GM19023 (cell line): Measurements from ENCODE around the gene PLOD2.

Experiments used
- ATAC-seq: cut with Tn5 transposase; IDR thresholded peaks from one replicate; pipeline ENCODE4 v1.9.1; 2021; ENCODE audit warnings: mild to moderate bottlenecking, moderate library complexity; ENCODE audit not compliant: unreplicated experiment

The PLOD2 gene

DNA sequence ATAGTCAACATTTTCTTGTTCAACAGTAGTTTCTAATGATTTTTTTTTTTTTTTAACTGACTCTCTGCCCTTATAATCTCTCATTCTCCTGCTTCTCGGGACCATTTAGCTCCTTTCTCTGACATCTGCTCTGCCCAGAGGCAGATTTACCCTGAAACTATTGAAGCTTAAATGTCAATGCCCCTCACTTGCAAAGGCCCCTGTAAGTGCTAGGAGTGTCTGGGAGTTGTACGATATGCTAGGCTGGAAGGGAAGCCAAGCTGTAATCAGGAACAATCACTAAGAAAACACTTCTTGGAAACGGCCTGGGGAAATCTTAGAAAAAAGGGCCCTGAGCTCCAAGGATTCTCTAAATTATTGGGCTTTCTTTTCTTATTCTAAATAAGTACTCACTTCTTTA lies 5.8 kb upstream of the PLOD2 start:
- no peak for ATAC-seq

DNA sequence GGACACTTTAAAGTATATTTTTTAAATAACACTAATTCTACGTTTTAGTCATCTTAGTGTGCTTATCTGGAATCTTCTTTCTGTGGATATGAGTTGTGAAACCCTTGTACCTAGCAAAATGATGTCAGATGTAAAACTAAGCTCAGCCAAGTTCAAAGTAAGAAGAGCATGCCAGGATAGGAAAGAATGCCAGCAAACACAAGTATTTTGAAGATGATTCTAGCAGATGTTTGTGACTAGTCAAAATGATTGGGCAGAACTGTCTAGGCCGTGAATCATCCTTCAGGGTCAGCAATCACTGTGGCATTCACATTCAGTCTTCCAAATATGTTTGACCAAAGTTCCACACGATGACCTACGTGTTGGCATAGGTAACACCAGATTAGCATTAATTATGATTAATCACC lies 5.4 kb upstream of the PLOD2 start:
- ATAC-seq, result no peak

DNA sequence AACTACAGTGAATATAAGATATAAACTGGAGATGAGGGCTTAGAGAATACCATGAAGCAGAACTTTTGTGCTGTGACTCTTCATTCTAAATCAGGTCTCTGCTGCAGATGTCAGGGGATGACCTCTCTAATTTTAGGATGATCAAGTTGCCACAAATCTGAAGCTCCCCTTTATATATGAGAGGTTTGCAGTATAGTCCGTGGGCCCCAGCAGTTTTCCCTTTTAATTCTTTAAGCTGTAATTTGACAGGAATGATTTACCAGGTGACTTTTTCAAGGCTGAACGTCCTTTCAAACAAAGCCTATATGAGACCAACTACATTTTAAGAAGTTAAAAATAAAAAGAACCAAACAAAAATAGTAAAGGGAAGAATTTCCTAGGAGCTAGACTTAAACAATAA lies 4.9 kb upstream of the PLOD2 start:
- no peak for ATAC-seq

DNA sequence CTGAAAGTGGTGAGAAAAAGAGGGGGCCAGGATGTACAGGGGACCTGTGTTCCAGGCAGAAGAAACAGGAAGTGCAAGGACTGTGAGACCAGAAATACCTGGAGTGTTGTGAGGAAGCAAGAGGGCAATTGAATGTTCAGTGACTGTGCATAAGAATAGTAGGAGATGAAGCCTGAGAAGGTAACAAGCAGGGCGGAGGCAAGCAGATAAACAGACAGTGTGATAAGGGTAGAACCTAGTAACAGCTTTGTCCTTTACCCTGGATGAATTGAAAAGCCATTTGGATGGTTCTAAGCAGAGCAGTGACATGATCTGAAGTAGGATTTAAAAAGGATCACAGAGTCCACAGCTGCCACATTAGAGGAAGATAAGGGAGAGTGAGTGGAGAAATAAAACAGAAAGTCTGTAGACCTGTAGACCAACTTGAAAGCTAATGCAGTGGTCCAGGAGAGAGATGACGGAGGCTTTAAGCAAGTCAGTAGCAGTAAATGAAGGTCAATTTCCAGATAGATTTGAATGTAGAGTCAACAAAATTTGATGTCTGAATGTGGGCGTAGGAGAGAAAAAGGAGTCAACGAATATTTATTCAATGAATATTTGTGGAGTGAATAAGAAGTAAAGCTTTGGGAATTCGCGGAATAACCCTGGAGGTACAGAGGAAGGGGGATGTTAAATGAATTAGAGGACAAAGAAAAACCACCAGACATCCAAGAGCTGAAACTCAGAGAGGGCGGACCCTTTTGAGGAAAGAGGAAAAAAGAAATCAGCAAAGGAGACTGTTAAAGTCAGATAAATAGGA lies 4.2 kb upstream of the PLOD2 start:
- no peak for ATAC-seq

DNA sequence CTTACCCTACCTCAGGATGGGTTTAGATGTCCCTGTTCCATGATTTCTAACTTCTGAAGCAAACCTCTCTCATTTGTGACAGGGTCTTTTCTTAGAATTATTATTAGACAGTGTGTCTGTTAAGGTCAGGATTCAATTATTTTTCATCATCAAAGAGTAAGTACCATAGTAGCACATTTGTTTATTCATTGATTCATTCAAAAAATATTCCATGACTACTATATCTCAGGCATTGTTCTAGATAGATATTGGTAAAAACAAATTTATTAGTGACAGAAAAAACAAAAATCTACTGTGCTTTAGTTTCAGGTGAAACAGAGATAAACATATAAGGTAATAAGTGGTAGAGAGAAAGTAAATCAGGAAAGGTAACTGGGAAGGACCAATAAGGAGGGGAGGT lies 3.5 kb upstream of the PLOD2 start:
- ATAC-seq, result no peak

DNA sequence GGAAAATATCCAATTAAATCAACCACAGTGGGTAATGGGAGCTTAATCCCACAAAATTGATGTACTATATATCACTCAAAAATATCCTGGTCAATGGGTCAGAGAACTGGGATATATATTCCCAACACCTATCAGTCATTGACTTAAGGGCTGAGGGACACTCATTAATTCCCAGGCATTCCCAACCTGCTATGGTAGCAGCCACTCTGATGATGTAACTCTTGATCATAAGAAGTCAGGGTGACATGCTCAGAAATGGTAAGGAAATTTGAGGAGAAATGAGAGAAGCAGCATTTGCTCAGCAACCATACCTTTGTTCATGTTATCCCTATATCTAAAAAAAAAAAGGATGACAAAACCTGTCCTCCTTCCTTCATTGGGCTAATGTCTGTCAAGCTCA lies 3.1 kb upstream of the PLOD2 start:
- ATAC-seq, result no peak

DNA sequence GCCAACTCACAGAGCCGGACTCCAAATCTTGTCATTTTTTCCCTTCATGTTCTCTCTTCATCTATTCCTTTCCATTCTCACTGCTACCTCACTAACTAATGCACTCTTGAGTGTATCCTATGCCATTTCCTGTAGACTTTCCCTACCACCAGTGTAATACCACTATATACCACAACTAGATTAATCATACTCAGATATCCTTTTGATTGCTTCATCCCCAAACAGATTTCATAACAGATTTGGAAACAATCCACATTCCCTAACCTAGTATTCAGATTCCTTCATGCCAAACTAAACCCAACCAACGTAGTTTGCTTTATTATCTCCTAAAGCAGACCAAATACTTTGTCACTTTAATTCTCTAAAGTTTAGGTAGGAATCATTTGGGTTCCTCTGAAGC lies 2.6 kb upstream of the PLOD2 start:
- no peak for ATAC-seq

DNA sequence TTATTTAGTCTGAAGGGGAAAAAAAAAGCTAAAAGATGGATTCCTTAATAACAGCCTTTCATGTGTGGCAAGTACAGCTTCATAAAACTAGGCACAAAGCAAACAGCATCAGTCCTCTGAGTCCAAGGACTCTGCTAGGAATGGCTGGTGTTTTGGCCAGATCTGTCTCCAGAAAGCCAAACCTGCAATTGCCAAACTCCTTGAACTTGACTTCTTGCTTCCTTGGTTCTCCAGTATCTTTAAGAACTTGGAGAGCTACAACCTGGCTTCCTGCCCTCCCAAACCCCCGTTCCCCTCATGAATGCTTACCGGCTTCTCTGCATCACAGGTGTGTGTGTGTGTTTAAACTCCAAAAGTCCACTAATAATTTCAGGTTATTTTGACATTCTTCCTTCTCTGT lies 1.6 kb upstream of the PLOD2 start:
- no peak for ATAC-seq

DNA sequence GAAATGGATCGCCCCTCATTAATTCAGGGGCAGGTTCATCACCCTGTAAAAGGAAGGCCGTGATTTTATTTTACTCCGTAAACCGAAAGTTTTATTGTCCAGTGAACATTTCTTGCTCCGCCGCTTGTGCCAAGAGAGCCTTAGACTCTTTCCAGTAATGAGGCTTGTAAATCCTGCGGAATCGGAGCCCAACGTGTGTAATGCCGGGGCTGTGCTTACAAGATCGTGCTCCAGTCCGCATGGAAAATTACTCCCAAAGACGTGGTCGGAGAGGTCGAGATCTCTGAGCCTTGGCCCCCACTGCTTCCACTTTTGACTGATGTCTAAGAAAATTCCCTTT lies 649 bp upstream of the PLOD2 start:
- ATAC-seq, result no peak

DNA sequence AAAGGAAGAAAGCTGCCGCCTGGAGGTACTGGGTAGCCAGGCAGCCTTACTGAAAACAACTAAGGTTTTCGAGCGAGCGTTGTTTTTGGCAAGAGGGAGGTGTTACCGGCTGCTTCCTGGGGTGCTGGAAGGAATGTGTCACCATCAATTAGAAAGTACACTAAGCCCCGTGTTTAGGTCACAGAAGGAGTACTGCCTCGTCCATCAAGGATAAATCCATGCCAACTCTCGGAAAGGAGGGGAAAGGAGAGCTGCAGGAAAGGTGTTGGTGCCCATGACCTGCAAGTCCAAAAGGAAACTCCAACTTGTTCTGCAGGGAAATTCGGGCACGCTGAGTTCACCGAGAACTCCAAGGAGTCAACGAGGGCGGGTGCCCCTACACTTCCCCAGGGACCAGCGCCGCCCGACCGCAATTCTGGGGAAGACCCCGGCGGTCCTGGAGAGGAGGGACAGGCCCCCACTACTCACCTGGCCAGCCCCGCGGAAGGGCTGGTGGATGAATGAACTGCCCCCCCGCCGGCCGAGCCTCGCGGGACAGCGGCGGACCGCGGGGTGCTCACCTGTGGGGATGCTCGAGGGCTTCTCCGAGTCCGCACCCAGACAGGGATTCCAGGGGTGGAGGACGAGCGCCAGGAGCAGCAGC lies 542 bp downstream of the PLOD2 start:
- peak; percentile 27 for ATAC-seq

DNA sequence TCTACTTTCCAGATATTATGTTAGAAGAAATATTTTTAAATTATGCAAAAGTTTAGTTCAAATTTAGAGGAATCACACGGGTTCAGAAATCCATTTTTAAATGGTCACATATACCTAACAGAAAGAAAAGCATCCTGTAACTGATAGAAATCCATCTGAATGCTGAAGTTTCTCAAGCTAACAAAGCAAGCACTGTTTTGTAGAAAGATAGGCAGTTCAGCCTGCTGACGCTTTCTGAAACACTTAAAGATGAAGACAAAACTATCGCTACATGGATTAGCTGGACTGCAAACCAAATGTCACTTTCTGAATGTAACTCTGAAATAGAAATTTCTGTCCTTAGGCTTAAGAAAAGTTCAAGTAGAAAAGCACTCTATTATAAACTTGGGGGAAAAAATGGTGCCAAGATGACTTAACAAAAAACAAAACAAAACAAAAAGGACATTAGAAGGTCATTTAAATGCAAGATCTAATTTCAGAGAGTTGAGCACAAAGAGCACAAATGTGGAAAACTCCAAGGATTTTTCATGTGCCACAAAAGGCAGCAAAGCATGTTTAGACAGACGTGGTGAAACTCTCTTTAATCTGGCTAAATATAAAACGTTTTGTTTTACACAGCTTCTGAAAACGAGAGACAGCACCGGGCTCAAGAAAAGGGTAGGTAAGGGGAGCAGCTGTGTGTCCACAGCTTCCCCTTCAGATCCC lies 1.2 kb downstream of the PLOD2 start:
- no peak for ATAC-seq

DNA sequence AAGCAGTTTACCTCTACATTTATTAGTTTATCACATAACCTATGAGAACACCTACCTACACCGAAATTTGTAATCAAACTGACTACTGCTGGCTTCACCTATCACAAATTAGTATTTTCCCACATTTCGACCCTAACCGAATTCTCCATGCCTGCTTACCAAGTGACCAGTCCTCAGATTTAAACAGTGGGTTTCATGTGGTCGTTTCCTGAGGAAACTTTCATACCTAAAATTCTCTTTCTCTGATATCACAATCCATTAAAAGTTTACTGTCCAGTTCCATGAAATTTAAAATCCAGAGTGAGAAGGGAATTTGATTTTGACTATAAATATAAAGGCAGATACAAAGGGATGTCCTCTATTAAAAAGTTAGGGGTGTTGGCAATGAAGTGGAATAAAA lies 1.9 kb downstream of the PLOD2 start:
- no peak for ATAC-seq

DNA sequence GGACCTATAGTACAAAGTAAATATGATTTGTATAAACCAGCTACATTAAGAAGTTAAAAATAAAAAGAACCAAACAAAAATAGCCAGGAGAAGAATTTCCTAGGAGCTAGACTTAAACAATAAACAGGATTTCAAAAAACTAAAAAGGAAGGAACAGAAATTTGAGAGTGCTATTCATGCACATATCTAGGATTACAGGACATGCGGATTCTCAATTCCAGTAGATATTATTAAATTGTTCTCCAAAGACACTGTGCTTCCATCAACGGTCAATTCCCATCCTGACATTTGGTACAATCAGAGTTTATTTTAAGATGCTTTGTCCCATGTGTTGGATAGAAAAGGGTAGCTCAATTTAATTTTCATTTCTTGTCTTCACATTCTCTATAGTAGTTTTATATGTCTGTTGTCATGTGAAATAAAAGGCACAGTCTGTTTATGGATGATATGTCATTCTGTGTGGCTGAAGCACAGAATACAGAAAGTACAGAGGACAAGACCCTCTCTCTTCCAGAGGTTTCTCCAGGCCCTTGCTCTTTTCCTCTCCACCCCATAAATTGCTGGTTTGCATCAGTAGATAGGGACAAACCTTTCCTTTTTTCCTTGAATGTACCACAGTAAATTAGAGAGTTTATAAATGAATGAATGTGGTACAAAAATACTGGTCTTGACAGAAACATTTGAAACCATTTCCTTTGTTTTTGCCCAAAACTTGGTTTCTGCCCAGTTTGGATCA lies 3.5 kb downstream of the PLOD2 start:
- ATAC-seq, result no peak

DNA sequence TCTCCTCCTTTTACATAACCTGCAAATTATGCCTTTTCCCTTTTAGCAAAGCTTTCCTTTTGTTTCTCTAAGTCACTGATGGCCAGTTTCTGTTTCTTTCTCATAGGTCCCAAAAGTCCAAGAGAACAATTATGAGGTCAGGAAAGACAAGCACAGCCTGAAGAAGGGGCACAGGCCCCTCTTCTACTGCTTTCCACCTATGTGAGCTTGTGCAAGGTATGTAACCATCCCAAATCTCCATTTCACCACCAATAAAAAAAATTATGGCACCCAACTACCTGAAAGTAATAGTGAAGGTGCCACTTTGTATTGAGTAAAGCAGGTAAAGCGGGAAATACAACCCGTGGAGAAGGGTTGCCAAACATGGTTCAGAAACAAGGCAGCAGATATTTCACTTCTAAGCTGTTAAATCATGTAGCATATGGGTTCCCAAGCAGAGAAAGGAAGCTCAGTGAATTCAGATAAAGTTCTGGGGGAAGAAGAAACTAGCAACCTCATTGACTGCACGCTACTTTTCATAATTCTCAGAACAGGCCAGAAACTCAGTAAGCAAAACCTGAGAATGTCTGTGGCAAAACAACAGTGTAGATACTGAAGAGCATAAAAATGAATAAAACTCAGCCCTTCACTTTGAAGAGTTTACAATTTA lies 4.2 kb downstream of the PLOD2 start:
- no peak for ATAC-seq

DNA sequence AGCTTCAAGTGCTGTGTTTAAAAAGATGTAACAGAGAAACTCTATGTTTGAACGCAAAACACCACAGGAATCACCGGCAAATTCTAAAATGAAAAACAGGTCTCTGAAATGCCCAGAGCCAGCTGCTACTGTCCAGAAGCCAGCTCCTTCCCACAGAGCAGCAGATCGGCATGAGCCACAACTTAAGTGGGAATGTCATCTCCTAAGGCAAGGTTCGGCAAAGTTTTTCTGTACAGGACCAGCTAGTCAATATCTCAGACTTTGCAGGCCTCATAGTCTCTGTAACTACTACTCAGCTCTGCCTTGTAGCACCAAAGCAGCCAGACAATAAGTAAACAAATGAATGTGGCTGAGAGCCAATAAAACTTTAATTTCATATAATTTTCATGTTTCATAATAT lies 4.9 kb downstream of the PLOD2 start:
- no peak for ATAC-seq

DNA sequence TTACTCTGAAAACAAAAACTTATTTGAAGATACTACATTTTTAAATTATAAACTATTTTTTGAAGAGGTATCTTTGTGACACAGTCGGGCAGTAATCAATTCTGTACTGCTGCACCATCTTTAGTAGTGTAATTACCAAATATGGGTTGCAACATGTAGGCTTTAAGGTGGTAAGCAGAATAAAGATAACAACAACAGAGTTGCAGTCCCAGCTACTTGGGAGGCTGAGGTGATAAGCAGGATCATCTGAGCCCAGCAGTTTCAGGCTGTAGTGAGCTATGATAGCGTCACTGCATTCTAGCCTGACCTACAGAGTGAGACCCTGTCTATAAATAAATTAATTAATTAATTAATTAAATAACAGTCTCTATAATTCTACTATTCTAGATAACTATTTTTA lies 6.0 kb downstream of the PLOD2 start:
- no peak for ATAC-seq

DNA sequence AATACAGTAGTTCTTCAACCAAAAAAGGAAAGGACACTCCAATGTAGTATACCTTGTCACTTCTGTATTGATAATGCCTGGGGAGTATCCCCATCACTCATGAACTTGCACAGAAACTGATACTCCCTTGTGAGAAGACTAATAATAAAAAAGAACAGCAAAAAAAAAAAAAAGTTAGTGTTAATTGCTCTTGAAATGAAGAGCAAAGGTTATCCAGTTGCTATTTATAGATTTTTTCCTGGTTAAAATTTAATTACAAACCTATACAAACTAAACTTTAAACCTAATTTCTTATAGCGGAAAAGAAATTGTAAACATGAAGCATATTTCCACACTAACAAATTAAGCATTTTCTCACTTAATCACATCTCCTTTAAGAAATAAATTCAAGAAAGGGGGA lies 6.7 kb downstream of the PLOD2 start:
- ATAC-seq, result no peak

DNA sequence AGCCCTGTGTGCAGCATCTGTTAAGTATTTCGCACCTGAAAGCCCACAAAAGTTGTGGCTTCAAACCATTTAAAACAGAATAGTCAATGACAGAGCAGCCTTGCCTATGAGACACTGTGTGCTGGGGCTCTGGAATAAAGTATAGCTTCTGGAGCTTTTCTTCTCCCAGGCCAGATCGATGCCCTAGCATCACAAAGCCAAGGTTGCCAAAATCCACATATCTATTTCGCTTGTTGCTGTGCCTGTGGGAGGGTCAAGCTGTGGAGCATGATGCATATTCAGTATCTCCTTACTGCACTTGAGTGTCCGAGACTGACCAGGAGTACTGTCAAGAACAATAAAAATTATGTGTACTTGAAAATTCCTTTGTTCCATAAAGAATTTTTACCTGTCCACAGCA lies 7.6 kb downstream of the PLOD2 start:
- ATAC-seq, result no peak

DNA sequence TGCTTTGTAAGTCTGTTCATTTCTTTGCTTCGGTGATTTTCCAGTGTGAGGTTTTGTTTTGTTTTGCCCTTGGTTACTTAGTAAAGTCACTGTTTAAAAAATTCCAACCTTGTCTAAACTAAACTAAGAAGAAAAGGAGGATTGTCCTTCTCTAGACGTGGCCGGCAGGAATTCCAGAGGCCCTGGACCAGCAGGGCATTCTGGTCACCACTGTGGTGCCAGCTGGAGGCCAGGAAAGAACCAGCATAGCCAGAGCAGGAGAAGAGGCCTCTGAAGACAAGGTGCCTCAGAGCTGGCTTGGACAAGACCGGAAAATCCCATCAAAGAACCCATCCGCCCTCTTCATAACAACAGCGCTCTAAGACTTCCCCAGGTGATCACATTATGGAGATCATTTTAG lies 8.2 kb downstream of the PLOD2 start:
- ATAC-seq, result no peak

DNA sequence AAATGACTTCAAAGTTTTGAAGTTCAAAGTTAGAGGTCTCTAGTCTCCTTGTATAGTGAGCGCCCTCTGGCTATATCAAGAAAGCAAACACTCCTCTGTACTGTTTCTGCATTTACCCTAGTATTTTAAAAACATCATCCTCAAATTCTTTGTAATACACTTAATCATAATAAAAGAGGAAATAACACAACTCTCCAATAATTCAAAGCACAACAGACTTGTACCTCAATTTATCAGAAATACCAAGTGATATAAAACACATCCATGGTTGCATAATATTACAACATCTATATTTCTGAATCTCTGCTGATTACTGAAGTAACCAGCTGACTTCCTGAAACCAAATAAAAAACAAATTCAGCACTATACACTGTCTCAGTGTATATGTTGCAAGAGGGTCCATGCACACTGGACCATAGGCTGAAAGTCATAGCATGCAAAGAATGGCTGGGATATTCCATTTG lies 12.5 kb downstream of the PLOD2 start:
- no peak for ATAC-seq

DNA sequence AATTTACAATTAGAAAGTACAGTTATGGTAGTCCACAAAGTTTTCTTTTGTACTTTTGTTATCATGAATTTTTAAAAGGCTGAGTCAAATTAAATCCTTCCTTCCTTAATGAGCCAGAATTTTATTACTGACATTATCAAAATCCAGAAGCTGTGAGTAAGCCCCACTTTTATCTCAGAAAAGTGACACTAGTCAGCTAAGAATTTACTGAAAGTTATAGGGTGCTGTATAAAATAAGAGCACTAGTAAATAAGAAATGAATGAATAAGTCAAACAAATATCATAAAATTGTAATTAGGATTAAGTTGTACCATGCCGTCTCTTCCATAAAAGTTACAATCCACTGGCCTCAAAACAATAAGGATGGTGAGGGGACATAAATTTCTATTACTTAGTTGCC lies 15.3 kb downstream of the PLOD2 start:
- no peak for ATAC-seq
